GM15510 (cell line): ENCODE data around the gene PPM1F.

Experiments used
- POLR2A ChIP-seq: IDR thresholded peaks from 3 replicates; pipeline ENCODE4 v1.6.1; 2011; ENCODE audit warnings: borderline replicate concordance; ENCODE audit not compliant: insufficient read length; ENCODE audit errors: extremely low read depth

Gene PPM1F

GRCh38 chr22:21939461-21939913, 13.2 kb downstream of the PPM1F start:
- TF ChIP-seq POLR2A, result no peak

GRCh38 chr22:21938906-21939305, 13.7 kb downstream of the PPM1F start:
- TF ChIP-seq POLR2A, result no peak

GRCh38 chr22:21938071-21938822, 14.4 kb downstream of the PPM1F start:
- TF ChIP-seq POLR2A, result peak; percentile 44

GRCh38 chr22:21937821-21938070, 14.9 kb downstream of the PPM1F start:
- TF ChIP-seq POLR2A, result no peak

GRCh38 chr22:21937041-21937820, 15.4 kb downstream of the PPM1F start:
- no peak for TF ChIP-seq POLR2A

- no peak for TF ChIP-seq POLR2A
These were observed 16.4 kb downstream of the PPM1F start for GRCh38 chr22:21936151-21936775.

- TF ChIP-seq POLR2A, result no peak
These were observed 18.7 kb downstream of the PPM1F start for GRCh38 chr22:21933910-21934309.

GRCh38 chr22:21933413-21933812, 19.2 kb downstream of the PPM1F start:
- no peak for TF ChIP-seq POLR2A

GRCh38 chr22:21932347-21932746, 20.3 kb downstream of the PPM1F start:
- no peak for TF ChIP-seq POLR2A

- TF ChIP-seq POLR2A, result no peak
These were observed 21.6 kb downstream of the PPM1F start for GRCh38 chr22:21931056-21931455.

GRCh38 chr22:21929253-21929652, 23.4 kb downstream of the PPM1F start:
- TF ChIP-seq POLR2A, result no peak

GRCh38 chr22:21928048-21928447, 24.6 kb downstream of the PPM1F start:
- no peak for TF ChIP-seq POLR2A

- TF ChIP-seq POLR2A, result no peak
These were observed 25.3 kb downstream of the PPM1F start for GRCh38 chr22:21927174-21927823.

GRCh38 chr22:21926728-21927127, 25.9 kb downstream of the PPM1F start:
- TF ChIP-seq POLR2A, result no peak

- no peak for TF ChIP-seq POLR2A
These were observed 29.5 kb downstream of the PPM1F start for GRCh38 chr22:21923163-21923561.
